SIG-M5 (cell line): ENCODE results near the gene IFNA6.
"Not testable (repeated sequence)": the region's sequence is repeated elsewhere in the genome, so short reads cannot be mapped to it uniquely, and the experiment has no call there.

Source experiments
- DNase-seq: peaks from one replicate; lab custom pipeline; 2025; lab: John Stamatoyannopoulos, UW

IFNA6 gene

GRCh38 chr9:21350787-21351186 lies at the start of gene IFNA6:
TSS of gene IFNA6 (minus strand) at chr9:21350887. CDS start at chr9:21350887, 0 bp downstream.
- DNase-seq: no peak

GRCh38 chr9:21399956-21400355 lies 49.3 kb upstream of the IFNA6 start:
- DNase-seq: no peak

GRCh38 chr9:21398955-21399489 lies 48.3 kb upstream of the IFNA6 start:
- DNase-seq: no peak

GRCh38 chr9:21395778-21396717 lies 45.4 kb upstream of the IFNA6 start:
- DNase-seq: no peak

- no peak for DNase-seq
Measured at GRCh38 chr9:21392270-21392669, 41.6 kb upstream of the IFNA6 start.

- peak; percentile 64 for DNase-seq
Measured at GRCh38 chr9:21385131-21385670, 34.5 kb upstream of the IFNA6 start, which contains the start of gene IFNA2. TSS of gene IFNA2 (minus strand) at chr9:21385398. CDS start at chr9:21385329, 69 bp downstream.

- no peak for DNase-seq
Measured at GRCh38 chr9:21383627-21384026, 32.9 kb upstream of the IFNA6 start.

- DNase-seq: peak; percentile 74
Measured at GRCh38 chr9:21381448-21382339, 31.0 kb upstream of the IFNA6 start.

- DNase-seq: not testable (repeated sequence)
Measured at GRCh38 chr9:21371467-21371866, 20.8 kb upstream of the IFNA6 start.

- no peak for DNase-seq
Measured at GRCh38 chr9:21367957-21368356, 17.3 kb upstream of the IFNA6 start, which contains the start of gene IFNA13. TSS of gene IFNA13 (minus strand) at chr9:21368057. CDS start at chr9:21368010, 47 bp downstream.

GRCh38 chr9:21367169-21367568 lies 16.5 kb upstream of the IFNA6 start:
- not testable (repeated sequence) for DNase-seq

GRCh38 chr9:21362287-21362686 lies 11.6 kb upstream of the IFNA6 start:
- DNase-seq: no peak

- no peak for DNase-seq
Measured at GRCh38 chr9:21357479-21358460, 7.1 kb upstream of the IFNA6 start.

GRCh38 chr9:21348430-21348970 lies 2.2 kb downstream of the IFNA6 start:
- no peak for DNase-seq

- DNase-seq: no peak
Measured at GRCh38 chr9:21340735-21341134, 10.0 kb downstream of the IFNA6 start.

GRCh38 chr9:21336457-21336856 lies 14.2 kb downstream of the IFNA6 start:
- no peak for DNase-seq

- no peak for DNase-seq
Measured at GRCh38 chr9:21334701-21335632, 15.7 kb downstream of the IFNA6 start, which contains the start of gene KLHL9. TSS of gene KLHL9 (minus strand) at chr9:21335404. CDS start at chr9:21334859, 545 bp downstream.

GRCh38 chr9:21333226-21333625 lies 17.5 kb downstream of the IFNA6 start:
- DNase-seq: no peak
